GM15510 (cell line): ENCODE data around the gene TBRG1.

Experiments used
- POLR2A ChIP-seq: IDR thresholded peaks from 3 replicates; pipeline ENCODE4 v1.6.1; 2011; ENCODE audit warnings: borderline replicate concordance; ENCODE audit not compliant: insufficient read length; ENCODE audit errors: extremely low read depth

The TBRG1 gene

GRCh38 chr11:124622531-124623451 lies at the start of gene TBRG1:
TSS of gene TBRG1 (plus strand) at chr11:124622864. CDS start at chr11:124623084, 220 bp downstream.
- peak; percentile 95 for TF ChIP-seq POLR2A

DNA sequence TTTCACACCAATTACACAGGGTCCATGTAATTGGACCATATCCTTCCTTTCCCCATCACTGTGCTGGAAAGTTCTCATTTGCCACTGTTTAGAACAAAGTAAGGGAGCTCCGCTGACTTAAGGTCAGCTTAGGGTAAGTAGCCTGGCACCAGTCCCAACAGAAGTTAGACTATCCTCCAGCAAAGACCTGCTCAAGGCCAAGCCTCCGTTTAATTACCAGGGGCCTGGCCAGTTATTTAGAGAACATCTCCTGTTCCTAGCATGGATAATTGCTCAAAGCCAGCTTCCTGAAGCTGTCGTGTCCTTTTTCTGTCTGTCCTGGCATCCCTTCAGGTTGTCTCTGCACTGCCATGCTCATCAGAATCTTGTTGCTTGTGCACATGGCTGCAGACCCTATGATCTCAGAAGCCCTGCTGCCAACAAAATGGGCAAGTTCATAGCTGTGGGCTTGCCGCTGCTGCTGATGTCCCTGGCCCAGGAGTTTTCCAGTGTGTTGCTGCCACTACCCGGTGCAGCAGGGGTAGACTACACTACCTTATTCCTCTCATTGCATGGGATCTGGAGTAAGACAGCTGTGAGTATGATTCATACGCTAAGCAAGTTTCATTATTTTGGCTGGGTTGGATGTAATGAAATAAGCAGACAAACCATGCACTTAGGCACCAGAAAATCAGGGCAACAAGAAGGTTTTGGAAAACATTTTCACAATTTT lies 44.8 kb upstream of the TBRG1 start:
- no peak for TF ChIP-seq POLR2A

- TF ChIP-seq POLR2A, result no peak
These were observed 43.9 kb upstream of the TBRG1 start for GRCh38 chr11:124578761-124579160.

- no peak for TF ChIP-seq POLR2A
These were observed 40.8 kb upstream of the TBRG1 start for GRCh38 chr11:124581817-124582216.

- TF ChIP-seq POLR2A, result no peak
These were observed 40.1 kb upstream of the TBRG1 start for GRCh38 chr11:124582565-124582964.

DNA sequence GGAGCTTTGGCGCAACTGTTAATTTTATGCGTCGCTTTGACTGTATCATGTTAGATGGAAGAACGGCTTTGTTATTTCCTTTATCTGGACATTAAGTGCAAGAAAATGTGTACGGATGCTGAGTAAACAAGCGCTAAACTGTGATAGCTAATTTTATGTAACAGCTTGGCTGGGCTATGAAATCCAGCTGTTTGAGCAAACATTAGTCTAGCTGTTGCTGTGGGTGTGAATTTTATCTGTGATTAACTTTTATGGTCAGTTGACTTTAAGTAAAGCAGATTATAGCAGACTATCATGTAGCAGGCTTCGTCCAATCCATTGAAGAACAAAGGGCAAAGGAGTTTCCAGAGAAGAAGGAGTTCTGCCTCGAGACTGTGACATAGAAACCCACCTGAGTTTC lies 38.9 kb upstream of the TBRG1 start:
- no peak for TF ChIP-seq POLR2A

GRCh38 chr11:124584681-124585372 lies 37.8 kb upstream of the TBRG1 start:
- TF ChIP-seq POLR2A, result no peak

- no peak for TF ChIP-seq POLR2A
These were observed 36.3 kb upstream of the TBRG1 start for GRCh38 chr11:124586238-124586860.

GRCh38 chr11:124591430-124591829 lies 31.2 kb upstream of the TBRG1 start:
- TF ChIP-seq POLR2A, result no peak

- TF ChIP-seq POLR2A, result no peak
These were observed 30.0 kb upstream of the TBRG1 start for GRCh38 chr11:124592627-124593026.

DNA sequence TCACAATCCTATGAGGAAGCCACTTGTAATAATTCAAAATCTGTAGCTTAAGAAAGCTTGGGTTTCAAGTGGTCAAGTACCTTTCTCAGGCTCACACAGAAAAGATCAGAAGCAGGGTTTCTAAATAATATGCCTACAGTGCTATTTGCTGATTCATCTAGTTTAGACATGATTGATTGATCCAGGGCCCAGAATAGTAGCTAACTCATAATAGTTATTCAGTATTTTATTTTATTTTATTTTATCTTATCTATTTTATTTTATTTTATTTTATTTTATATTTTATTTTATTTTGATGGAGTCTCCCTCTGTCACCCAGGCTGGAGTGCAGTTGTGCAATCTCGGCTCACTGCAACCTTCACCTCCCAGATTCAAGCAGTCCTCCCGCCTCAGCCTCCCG lies 27.4 kb upstream of the TBRG1 start:
- TF ChIP-seq POLR2A, result no peak

- no peak for TF ChIP-seq POLR2A
These were observed 25.0 kb upstream of the TBRG1 start for GRCh38 chr11:124597626-124598025.

GRCh38 chr11:124600621-124601320 lies 21.9 kb upstream of the TBRG1 start:
- TF ChIP-seq POLR2A, result no peak

GRCh38 chr11:124602193-124602592 lies 20.5 kb upstream of the TBRG1 start:
- TF ChIP-seq POLR2A, result no peak
